G401 (cell line): ENCODE data around the gene HDHD2. TPM values are rescaled to one million over a fixed set of nuclear protein-coding genes. Genes with fewer than 3 reads are reported as not detected.
"Not testable (repeated sequence)": the region's sequence is repeated elsewhere in the genome, so short reads cannot be mapped to it uniquely, and the experiment has no call there.

ENCODE experiments used
- DNase-seq: peaks from one replicate; pipeline ENCODE4 v3.0.0-alpha.2; 2015; ENCODE audit warnings: low spot score
- in situ Hi-C: cut with HindIII; loops from 2 replicates; pipeline ENCODE4 v1.10.0; 2016; ENCODE audit warnings: low sequenced_read_pairs, mixed read lengths
- total RNA-seq: library from RNA; depleted of rRNA; stranded (reverse); fragments of >200 nt; shearing (Covaris generic); gene quantifications from 2 replicates; pipeline ENCODE4 v1.2.3, GENCODE V29; 2014; rRNA removed

The HDHD2 gene, protein sequence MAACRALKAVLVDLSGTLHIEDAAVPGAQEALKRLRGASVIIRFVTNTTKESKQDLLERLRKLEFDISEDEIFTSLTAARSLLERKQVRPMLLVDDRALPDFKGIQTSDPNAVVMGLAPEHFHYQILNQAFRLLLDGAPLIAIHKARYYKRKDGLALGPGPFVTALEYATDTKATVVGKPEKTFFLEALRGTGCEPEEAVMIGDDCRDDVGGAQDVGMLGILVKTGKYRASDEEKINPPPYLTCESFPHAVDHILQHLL
- total RNA-seq, result 6.6 and 15.8 TPM in 2 replicates

DNA sequence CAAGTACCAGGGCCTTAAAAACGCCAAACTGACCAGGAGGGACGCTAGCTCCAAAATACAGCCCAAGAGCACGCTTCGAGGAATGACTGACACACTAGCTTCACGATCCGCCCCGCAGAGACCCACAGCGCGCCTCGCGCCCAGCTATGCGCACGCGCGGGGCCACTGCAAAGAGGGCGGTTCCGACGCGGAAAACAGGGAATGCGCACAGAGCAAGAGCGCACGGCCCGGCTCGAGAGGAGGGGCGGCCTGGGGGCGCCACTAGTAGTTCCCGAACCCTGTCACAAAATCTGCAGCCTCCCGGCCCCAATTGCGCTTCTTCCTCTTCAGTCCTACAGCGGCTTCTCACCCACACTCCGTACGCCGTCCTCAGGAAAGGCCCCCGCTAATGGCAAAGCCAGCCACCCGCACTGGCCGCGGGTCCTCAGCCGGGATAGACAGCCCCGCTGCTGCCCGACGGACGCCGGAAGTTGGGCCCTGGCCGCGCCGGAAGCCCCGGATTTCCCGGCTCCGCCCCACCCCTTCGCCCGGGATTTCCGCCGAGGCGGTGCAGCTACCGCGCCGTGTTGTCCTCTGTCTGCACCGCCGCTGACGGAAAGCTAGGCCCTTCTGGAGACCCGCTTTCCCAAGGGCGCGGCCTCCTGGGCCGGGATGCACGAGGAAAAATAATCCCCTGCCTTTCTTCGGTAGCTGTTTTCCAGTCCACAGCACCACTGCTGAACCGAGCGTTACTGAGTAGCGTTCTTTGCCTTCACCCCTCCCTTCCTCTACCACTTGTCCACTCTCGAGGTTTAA is at the start of gene HDHD2:
Gene HDHD2 (minus strand): TSS at position 472 of the 795 bp plus-strand sequence. CDS start 14,061 bp downstream, outside the sequence.
- peak; percentile 84 for DNase-seq
- in situ Hi-C loops, result no loop called here

DNA sequence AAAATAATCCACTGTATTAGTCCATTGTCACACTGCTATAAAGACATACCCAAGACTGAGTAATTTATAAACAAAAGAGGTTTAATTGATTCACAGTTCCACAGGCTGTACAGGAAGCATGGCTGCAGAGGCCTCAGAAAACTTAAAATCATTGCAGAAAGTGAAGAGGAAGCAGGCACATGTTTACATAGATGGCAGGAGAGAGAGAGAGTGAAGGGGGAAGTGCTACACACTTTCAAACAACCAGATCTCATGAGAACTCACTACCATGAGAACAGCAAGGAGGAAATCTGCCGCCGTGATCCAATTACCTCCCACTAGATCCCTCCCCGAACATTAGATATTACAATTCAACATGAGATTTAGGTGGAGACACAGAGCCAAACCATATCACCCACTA is 45.7 kb upstream of the HDHD2 start:
- in situ Hi-C loops, DNase-seq: not testable (repeated sequence)

DNA sequence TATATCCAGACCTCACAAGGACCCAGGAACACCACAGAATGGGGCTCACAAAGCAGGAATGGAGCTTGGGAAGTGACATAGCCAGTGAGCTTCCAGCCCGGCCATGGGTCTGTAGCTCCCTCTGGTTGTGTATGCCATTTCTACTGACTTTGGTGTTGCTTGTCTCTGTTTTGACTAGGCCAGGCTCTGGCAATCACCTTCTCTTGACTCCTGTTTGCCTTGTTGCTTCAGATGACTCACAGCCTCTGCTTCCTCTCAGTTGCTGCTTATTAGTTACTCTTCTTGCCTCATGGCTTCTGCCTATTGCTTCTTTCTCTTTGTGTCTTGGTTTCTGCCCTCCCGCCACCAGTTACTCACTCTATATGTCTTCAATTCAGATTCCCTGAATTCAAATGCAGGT is 41.7 kb upstream of the HDHD2 start:
- DNase-seq, result no peak
- in situ Hi-C loops, result no loop called here

DNA sequence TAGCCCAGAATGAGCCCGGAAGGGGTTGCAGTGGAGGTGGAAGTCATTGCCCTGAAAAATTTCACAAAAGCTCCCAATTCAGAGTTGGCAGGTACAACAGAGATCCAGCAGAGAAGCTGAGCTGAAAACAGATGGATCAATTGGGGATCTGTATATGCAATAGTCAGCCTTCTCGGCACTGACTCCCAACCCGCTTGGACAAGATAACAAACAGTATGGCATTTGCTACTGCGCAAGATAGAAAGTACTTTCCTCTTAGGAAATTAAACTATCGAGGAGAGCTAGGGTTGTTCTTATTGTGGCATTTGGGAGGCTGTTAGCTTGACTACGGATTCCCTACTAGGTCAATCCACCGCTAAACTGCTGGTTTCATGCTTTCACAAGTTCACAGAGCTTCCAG is 37.4 kb upstream of the HDHD2 start:
- in situ Hi-C loops, result no loop called here
- peak; percentile 67 for DNase-seq

DNA sequence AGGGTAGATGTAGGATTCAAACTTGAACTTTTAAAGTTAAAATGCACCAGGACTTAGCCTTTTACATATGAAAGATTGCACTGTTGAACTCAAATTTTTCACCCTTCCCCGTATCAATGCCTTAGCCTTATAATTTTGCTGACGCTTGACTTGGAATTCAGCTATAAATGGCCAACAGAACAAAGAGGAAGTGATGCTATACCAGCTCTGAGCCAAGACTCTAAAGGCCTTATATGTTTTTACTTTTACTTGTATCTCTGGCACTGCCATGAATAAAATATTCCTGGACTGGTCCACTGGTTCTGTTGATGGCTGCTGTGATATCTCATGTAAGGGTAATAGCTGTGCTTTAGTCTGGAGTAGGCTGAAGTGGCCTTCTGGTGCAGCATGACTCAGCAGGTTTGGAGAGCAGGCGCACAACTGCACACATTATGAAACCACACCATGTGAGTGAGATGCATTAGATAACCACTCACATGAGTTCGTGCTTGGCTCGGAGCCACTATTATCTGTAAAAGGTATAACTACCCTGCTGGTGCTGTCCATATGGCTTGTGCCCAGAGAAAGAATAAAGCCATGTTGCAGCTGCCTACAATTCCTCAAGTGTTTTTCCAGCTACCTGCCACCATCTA is 34.2 kb upstream of the HDHD2 start:
- DNase-seq, result no peak
- in situ Hi-C loops, result no loop called here

DNA sequence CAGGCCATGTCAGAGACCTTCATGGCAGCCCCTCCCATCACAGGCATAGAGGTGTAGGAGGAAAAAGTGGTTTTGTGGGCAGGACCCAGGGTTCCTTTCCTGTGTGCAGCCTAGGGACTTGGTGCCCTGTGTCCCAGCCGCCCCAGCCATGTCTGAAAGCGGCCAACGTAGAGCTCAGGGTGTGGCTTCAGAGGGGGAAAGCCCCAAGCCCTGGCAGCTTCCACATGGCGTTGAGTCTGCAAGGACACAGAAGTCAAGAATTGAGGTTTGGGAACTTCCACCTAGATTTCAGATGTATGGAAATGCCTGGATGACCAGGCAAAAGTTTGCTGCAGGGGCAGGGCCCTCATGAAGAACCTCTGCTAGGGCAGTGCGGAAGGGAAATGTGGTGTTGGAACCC is 31.9 kb upstream of the HDHD2 start:
- DNase-seq, in situ Hi-C loops: not testable (repeated sequence)

DNA sequence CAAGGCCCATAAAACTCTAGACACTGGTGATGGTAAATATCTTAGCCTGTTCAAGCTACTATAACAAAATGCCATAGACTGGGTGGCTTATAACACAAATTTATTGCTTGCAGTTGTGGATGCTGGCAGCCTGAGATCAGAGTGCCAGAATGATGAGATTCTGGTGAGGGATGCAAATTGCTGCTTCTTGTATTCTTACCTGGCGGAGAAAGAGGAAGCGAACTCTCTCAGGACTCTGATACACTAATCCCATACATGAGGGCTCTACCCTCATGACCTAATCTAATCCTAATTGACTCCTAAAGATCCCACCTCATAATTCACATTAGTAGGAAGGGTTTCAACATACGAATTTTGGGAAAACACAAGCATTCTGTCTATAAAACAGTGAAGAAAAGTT is 30.5 kb upstream of the HDHD2 start:
- no peak for DNase-seq
- in situ Hi-C loops, result no loop called here

DNA sequence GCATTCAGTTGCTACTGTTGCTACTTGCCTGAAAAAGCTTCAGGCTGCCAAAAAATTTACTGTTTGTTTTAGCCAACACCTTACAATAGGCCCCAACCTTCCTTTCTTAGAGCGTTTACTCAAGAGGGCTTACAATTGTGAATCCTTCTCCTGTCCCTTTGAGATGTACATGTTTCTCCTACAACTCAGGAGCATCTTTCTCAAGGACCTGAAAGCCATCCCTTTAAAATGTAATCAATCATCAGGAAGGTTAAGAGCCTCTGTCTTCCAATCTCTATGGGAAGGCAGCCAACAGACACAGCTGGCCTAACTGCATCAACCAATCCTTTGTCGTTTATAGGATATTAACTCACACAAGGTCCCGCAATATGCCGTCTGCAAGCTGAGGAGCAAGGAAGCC is 29.2 kb upstream of the HDHD2 start:
- in situ Hi-C loops, result no loop called here
- DNase-seq, result no peak

DNA sequence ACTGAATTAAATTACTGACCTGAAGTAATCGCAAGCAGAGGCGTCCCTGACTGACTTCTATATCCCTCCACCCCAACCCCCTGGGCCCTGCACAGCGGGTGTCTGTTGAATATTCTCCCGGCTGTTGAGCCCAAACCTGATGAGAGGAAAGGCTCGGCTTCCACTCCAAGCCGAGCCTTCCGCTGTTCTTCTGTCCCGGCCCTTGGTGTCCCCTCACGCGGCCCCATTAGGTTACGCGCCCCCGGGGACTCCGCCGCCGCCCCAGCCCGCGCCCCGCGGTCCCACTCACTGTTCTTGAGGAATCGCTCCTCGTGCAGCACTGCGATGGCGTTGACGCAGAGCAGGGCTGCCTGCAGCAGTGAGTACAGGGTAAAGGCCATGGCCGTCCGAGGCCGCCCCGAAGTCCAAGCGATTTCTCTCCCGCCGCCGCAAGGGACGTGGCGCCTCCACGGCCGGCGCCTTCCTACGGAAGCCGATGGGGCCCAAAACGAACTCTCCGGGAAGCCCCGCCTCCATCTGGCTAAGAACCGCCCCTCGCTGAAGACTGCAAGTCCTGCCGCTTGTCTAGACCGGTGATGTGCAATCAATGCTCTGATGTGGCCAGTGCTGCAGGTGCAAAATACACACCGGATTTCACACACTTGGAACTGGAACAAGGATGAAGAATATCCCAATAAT is 25.7 kb upstream of the HDHD2 start, which contains the start of gene IER3IP1:
Gene IER3IP1 (minus strand): TSS at position 467 of the 678 bp plus-strand sequence. CDS start 87 bp downstream, at position 380.
- in situ Hi-C loops, result no loop called here
- peak; percentile 93 for DNase-seq

DNA sequence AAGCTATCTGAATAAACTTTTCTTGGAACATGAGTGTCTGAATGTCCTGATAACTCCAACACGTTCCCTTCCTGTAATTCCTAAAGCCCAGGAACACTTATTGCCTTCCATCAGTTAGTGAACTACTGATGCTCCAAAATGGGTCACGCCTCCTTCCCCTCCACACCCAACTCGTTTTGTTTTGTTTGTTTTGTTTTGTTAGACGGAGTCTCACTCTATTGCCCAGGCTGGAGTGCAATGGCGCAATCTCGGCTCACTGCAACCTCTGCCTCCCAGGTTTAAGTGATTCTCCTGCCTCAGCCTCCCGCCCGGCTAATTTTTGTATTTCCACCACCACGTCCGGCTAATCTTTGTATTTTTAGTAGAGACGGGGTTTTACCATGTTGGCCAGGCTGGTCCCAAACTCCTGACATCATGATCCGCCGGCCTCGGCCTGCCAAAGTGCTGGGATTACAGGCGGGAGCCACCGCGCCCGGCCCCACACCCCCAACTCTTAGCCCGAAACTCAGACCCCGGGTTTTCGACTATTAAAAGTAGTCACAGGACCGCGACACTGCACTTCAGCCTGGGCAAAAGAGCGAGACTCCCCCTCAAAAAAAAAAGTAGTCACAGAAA is 25.1 kb upstream of the HDHD2 start:
- in situ Hi-C loops, result no loop called here
- DNase-seq, result no peak

DNA sequence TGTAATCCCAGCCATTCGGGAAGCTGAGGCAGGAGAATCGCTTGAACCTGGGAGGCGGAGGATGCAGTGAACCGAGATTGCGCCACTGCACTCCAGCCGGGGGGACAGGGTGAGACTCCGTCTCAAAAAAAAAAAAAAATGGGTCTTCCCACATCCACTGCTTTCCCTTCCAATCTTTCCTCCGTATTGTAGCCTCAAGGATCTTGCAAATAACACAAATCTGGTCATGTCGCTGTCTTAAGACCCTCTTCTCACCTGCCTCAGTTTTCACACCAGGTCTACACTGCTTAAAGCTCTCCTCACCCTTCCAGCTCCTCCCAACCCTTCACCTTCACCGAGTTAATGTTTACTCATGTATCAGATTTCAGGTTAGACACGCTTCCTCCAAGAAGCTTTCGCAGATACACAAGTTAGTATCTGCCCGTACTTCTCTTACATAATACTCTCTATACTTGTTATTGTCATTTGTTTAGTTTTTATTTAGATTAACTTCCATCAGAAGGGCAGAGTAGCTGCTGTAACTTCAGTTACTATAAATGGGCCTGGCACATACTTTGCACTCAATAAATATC is 24.3 kb upstream of the HDHD2 start:
- in situ Hi-C loops, result no loop called here
- no peak for DNase-seq

DNA sequence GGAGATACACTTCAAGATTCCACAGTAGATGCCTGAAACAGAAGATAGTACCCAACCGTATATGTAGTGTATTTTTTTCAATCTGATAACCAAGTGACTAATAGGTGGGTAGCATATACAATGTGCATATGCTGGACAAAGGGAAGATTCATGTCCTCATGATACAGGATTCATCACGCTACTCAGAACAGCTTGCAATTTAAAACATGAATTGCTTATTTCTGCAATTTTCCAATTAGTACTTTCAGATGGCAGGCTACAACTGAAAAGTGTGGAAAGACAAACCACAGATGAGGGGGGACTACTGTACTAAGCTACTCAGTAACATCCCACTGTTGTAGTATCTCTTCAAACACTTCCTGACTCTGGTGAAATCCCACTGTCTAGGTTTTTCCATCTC is 22.2 kb upstream of the HDHD2 start:
- in situ Hi-C loops, result no loop called here

DNA sequence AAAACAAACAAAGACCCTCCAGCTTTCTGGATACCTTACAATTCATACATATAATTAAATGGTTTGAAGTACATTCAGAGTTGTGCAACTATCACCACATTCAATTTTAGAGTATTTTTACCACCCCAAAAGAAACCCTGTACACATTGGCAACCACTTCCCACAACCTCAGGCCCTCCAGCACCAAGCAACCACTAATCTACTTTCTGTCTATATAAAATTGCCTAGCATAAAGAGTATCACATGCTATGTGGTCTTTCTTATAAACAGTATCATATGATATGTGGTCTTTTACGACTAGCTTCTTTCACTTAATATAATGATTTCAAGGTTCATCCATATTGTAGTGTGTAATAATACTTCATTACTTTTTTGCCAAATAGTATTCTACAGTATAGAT is 18.6 kb upstream of the HDHD2 start:
- in situ Hi-C loops, result no loop called here
- DNase-seq, result no peak

More for the DNA sequence above, 22.2 kb upstream of the HDHD2 start:
- no peak for DNase-seq

DNA sequence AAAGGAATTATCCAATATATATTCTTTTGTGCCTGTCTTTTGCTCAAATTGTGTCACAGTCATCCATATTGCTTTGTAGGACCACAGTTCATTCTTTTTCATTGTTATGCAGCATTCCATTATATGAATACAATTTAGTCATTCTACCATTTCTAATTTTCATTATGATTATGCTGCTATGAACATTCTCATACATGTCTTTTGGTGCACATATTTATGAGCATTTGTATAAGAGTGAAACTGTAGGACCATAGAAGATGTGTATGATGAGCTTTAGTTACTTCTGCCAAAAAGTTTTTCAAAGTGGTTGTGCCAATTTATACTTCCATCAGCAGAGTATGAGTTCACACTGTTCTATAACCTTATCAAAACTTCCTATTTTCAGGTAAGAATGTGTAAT is 18.2 kb upstream of the HDHD2 start:
- DNase-seq, result no peak
- in situ Hi-C loops, result no loop called here

DNA sequence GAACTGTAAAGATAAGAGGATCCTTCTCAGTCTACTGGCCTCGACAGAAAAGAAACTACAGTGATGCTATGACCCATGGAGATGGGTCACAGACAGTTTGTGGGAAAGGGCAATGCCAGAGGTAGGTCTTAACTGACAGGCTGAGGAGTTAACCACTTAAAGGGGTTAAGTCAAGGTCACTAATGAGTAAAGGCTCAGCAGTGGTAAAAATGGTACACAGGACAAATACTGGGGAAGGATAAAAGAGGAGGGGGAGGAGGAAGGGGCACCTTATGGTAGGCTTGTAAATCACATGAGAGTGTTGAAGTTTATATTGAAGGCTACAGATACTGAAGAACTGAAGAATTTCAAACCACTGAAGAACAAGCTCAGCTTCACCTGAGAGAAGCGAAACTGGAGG is 16.0 kb upstream of the HDHD2 start:
- in situ Hi-C loops, result no loop called here

DNA sequence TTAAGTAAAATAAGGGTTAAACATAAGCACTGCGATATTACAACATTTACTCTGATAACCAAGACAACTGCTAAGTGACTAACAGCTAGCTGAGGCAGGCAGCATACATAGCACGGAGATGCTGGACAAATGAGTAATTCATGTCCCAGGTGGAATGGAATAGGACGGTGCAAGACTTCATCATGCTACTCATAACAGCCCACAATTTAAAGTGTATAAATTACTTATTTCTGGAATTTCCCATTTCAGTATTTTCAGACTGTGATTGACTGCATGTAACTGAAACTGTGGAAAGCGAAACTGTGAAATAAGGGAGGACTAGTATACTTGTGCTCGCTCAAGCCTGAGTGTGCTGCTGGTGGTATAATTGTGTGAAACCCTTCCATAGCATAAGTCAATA is 12.9 kb upstream of the HDHD2 start:
- in situ Hi-C loops, result no loop called here
- DNase-seq, result no peak

More for the DNA sequence above, 16.0 kb upstream of the HDHD2 start:
- DNase-seq, result no peak

DNA sequence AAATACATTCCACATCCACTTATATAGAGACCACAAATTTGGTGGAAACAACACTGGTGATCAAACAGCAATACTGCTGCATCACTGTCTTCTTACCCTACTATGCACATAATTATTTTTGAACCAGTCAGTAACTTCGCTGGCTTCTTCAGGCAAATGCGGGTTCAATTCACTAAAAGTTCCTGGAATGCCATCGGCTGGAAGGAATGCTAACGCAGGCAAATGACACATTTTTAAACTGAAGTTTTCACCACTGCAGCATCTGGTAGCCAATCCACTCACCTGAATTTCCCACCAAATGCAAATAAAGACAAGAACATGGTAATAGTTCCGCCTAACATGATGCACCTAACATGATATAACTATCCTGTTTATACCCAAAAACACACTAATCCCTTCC is 10.0 kb upstream of the HDHD2 start:
- no peak for DNase-seq
- in situ Hi-C loops, result no loop called here

DNA sequence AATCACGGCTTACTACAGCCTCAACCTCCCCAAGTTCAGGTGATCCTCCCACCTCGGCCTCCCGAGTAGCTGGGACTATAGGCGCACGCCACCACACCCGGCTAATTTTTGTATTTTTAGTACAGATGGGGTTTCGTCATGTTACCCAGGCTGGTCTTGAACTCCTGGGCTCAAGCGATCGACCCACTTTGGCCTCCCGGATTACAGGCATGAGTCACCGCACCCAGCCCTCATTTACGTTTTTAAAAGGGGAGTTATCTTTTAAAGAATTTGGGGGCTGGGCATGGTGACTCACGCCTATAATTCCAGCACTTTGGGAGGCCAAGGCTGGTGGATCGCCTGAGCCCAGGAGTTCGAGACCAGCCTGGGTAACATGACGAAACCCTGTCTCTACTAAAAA is 8.1 kb upstream of the HDHD2 start:
- in situ Hi-C loops, result not testable (repeated sequence)

DNA sequence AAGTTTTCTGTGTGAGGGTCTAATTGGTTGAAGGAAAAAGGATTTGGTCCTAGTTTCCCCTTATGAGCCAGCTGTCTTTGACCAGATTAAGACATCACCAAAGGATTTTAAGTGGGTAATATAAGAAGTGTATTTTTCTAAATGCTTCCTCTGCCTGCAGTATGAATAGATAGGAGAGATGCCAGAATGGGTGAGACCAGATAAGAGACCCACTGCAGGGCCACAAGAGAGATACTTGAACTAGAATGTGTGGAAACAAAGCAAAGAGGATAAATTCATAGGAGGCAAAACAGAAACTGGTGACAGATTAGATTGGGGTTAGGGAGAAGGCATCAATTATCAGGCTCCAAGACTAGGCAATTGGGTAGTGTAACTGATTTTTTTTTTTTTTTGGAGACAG is 1.1 kb upstream of the HDHD2 start:
- in situ Hi-C loops, result no loop called here
- DNase-seq, result no peak

More for the DNA sequence above, 8.1 kb upstream of the HDHD2 start:
- DNase-seq, result not testable (repeated sequence)
